SKM-1 (cell line): ENCODE measurements around the gene ISOC1.

Experiments
- DNase-seq: peaks from one replicate; lab custom pipeline; 2025; ENCODE audit not compliant: unreplicated experiment; lab: John Stamatoyannopoulos, UW

Gene ISOC1

GRCh38 chr5:129094924-129095899 lies 663 bp downstream of the ISOC1 start:
- no peak for DNase-seq

- no peak for DNase-seq
These were observed 1.9 kb downstream of the ISOC1 start for GRCh38 chr5:129096382-129096991.

DNA sequence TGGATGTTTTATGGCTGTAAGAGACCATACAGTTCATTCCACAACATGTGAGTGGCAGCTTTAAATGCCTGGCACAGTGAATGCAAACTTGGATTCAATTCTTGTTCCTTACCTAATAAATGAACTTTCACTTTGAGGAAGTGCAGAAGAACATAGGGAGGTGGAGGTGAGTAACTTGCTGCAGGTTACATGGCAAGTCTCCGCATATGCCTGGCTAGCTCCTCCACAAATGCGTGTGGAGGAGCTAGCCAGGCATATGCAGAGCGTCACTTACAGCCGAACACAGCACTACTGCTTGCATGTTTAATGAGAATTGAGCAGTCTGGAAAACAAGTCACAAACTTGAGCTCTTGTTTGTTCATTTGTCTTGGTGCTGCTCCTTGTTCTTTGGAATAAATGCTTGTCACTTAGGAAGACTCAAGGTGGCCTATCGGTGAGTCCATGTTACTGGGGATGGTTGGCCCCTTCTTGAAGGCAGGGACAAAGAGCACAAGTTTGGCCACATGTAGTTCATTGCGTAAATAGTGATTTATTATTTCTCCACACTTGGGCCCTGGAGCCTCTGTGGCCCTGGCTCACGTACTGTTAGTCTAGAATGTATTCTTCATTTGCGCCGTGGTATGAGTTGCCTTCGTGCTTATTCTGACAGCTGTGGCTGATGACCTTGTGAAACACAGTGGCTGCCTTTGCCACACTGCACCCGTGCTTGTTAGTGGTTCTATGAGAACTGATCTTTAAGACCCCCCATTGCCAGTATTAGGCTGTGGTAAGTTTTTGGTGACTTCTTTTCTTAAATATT lies 3.1 kb downstream of the ISOC1 start:
- DNase-seq: no peak

DNA sequence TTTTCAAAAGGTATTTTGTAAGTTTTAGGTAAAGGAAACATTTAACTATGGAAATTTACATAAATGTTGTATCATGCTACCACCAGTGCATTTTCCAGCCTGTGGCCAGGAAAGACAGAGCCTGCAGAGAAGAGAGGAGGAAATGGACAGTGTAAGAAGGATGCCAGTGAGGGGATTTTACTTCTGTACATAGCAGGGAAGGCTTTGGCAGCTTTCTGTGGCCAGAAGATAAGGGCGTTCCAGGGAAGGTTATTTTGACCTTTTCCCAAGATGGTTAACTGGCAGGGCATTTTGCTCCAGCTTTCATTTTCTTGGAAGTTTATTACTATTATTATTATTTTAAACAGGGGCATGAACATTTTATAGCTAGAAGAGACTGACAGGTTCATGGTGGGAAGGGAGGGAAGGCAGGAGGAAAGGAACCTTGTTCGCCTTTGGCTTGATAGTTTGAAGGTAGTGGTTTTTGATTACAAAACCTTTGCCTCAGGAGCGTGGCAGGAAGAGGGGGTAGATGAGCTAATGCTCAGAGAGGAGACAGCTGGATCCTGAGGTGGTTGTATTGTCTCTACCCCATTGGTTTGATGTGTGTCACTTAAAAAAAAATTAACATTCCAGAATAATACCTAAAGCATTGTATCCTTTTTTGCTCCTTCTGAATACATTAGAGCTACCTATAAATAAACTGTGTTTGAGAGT lies 4.1 kb downstream of the ISOC1 start:
- DNase-seq: no peak

DNA sequence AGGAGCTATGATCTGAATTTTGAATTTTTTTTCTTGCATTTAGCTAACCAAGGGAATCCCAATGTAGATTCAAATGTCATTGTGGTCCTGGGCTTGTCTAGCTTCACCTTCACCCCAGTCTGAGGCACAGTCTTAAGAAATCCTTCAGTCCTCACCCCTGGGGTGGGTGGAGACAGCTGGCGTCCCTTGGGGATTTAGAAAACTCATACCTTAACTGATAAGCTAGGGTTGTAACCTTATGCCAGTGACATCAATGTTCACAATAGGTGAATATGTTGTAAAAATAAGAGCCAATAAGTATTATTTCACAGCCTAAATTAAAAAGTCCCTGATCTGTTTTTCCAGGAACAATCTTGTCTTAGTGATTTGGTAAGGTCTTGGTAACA lies 4.6 kb downstream of the ISOC1 start:
- DNase-seq: no peak

DNA sequence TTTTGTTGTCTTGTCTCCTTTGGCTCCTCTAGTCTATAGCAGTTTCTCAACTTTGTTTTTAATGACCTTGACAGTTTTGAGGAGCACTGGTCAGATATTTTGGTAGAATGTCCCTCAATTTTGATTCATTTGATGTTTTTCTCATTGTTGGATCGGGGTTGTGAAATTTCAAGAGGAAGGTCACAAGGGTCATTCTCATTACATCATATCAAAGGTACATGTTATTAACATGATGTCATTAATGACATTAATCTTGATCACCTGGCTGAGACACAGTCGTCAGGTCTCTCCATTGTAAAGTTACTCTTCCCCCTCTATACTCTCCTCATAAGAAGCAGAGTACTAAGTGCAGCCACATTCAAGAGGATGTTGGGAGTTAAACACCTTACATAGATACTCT lies 7.2 kb downstream of the ISOC1 start:
- DNase-seq: no peak

GRCh38 chr5:129103397-129103796 lies 8.8 kb downstream of the ISOC1 start:
- DNase-seq: no peak

DNA sequence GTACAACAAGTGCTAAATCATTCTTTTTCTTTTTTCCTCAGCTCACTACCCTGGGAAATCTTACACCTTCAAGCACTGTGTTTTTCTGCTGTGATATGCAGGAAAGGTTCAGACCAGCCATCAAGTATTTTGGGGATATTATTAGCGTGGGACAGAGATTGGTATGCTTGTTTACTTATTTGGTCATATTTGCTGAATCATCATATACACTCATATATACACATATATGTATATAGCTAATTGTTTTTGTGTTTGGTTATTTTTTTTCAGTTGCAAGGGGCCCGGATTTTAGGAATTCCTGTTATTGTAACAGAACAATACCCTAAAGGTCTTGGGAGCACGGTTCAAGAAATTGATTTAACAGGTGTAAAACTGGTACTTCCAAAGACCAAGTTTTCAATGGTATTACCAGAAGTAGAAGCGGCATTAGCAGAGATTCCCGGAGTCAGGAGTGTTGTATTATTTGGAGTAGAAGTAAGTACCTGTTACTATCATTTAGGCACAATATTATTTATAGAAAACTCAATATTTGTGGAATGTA lies 10.4 kb downstream of the ISOC1 start:
- no peak for DNase-seq

- DNase-seq: no peak
These were observed 13.1 kb downstream of the ISOC1 start for GRCh38 chr5:129107637-129108036.

DNA sequence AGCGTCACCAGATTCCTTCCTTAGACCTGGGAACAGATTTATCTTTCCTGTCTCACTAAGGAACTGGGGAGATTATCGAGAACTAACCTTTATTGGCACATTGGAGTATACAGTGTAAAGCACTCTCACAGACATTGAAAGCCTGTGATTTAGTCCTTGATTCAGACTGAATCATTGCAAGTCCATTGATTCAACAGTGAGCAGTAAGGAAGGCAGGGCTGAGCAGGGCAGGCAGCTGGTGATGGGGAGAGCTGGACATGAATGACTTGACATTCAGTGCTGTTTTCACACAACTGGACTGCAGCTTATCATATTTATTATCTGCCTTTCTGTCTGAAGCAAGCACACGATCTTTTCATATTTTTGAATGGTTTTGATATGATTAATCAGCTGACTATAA lies 16.2 kb downstream of the ISOC1 start:
- no peak for DNase-seq

GRCh38 chr5:129111351-129111750 lies 16.8 kb downstream of the ISOC1 start:
- DNase-seq: no peak

GRCh38 chr5:129112295-129112694 lies 17.7 kb downstream of the ISOC1 start:
- DNase-seq: no peak

GRCh38 chr5:129113867-129114266 lies 19.3 kb downstream of the ISOC1 start:
- DNase-seq: no peak

DNA sequence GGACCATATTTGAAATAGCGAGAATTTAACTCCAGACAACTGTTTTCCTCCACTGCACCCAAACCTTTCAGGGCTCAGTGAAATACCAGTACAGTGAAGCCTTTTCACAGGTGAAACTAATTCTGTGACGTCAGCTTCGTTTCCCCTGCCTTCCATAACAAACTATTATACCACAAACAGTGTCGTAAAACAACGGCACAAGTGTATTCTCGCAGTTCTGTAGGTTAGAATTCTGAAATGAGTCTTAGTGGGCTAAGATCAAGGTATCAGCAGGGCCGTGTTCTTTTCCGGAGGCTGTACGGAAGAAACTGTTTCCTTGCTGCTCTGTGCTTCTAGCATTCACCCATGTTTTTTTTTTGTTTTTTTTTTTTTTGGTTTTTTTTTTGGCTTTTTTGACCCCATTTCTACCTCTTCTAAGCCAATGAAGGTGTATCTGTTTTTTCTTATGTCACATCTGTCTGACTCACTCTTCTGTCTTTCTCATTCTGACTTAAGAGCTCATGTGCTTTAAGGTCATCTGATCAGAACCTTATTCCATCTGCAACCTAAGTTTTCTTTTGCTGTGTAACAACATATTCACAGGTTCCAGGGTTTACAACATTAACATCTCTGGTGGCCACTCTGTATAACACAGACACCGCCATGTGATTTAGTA lies 20.1 kb downstream of the ISOC1 start:
- no peak for DNase-seq

GRCh38 chr5:129115680-129116079 lies 21.1 kb downstream of the ISOC1 start:
- DNase-seq: no peak

DNA sequence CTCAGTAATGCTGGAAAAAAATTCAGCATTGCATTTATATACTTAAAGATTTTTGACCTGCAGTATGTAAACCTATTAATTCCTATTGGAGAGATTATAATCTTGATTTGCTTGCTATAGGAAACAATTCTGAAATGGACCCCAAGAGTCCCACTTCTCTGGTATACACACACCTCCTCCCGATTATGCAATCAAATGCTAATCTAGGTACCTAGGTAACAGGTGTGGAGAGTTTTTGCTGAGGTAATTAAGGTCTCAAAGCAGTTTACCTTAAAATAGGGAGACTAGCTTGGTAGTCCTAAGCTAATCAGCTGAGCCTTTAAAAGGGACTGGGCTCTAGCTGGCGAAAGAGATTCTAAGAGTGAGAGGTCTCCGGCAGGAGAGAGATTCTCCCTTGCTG lies 22.2 kb downstream of the ISOC1 start:
- DNase-seq: no peak

GRCh38 chr5:129118405-129118804 lies 23.9 kb downstream of the ISOC1 start:
- no peak for DNase-seq

GRCh38 chr5:129118826-129119225 lies 24.3 kb downstream of the ISOC1 start:
- DNase-seq: no peak

DNA sequence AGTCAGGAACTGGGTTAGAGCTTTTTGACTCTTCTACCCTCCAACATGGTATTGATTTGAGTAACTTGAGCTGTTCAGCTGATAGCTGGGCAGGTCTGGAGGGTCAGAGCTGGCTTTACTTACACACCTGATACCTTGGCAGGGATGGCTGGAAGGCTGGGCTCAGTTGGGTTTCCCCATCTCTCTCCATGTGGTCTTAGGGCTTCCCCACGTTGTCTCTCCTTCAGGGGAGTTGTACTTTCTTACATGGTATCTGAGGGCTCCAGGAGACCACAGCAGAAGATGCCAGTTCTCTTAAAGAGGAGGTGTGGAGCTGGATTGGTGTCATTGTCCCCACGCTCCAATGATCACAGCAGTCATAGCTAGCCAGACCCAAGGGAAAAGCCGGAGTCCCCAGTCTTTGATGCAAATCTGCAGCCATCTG lies 25.6 kb downstream of the ISOC1 start:
- no peak for DNase-seq

- DNase-seq: no peak
These were observed 28.0 kb downstream of the ISOC1 start for GRCh38 chr5:129122560-129122959.
